A673 (cell line): Measurements from ENCODE around the gene CEP112.

Experiments
- CTCF ChIP-seq: fragments of 300-800, 200-600 bp; sonication (generic); conservative IDR thresholded peaks from 2 replicates; pipeline ENCODE4 v1.5.1; 2017; ENCODE audit warnings: low read depth, mild to moderate bottlenecking, antibody characterized with exemption, low read length, moderate library complexity, mixed read lengths
- EZH2 ChIP-seq: fragments of 200-600 bp; sonication (generic); IDR thresholded peaks from 2 replicates; pipeline ENCODE4 v1.6.1; 2017; ENCODE audit warnings: borderline replicate concordance, low read depth, mild to moderate bottlenecking, mixed read lengths, antibody characterized with exemption, low read length; ENCODE audit not compliant: poor library complexity, severe bottlenecking

- TF ChIP-seq CTCF (no peak), EZH2 (no peak)
These were observed 417.1 kb downstream of the CEP112 start for GRCh38 chr17:65774787-65775186.
